Kidney tubule cell (primary cell): ENCODE data around the gene ENAM.
"Not testable (repeated sequence)": the region's sequence is repeated elsewhere in the genome, so short reads cannot be mapped to it uniquely, and the experiment has no call there.

Source experiments
- DNase-seq: peaks from one replicate; pipeline ENCODE4 v3.0.0-alpha.2; 2018; ENCODE audit warnings: low spot score

ENAM gene

DNA sequence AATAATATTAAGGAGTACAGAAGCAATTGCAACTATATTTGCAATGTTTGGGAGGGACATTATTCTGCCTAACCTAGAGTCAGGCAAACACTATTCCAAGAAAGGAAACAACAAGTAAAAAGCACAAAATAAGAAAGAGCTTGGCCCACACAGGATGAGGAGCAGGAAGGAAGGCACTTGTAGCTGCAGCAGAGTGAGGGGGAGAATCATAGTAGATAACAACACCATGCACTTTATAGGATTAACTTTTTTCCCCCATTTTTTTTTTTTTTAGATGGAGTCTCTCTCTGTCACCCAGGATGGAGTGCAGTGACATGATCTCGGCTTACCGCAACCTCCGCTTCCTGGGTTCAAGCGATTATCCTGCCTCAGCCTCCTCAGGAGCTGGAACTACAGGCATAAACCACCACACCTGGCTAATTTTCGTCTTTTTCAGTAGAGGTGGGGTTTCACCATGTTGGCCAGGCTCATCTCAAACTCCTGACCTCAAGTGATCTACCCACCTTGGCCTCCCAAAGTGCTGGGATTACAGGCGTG lies 48.1 kb downstream of the ENAM start:
- DNase-seq = no peak

DNA sequence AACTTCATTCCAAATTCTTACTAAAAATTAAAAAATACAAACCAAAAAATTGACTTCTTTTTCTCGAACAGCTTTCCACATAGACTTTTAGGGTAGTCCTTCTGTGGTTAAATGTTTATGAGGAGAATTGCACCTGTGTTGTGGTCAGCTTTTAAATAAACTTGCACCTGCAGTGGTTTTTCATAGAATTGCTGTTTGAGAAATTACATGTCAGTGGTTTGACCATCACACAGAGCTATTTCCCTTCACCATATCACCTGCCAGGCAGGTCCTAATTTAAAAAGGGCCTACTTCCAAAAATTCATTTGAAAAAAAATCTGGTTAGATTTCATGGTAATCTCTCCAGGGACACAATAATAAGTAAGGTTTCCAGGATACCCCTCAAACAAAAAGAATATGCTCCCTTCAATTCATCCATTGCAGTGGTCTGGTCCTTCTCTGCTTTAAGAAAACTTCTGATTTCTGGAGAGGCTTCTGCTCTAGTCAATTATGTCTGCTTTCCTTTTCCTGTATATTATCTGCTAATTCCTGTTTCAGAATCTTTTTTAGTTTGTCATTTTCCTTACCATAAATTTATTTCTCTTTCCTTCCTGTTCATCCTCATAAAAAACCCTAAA lies 49.9 kb downstream of the ENAM start:
- no peak for DNase-seq

DNA sequence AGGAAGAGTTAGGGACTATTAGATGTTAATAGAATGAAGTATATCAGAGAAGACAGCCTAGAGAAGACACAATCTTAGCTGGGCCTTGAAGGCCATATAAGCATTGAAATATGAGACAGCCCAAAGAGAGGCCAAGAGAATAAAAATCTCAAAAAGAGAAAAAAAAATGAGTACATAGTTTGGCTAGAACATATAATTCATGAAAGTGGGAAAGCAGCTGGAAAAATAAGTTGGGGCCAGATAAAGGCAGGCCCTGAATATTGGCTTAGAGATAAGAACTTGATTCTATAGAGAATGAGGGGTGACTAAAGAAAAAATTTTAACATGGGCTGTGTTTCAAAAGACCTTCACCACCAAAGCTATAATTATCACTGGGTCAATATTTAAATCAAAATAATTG lies 52.4 kb downstream of the ENAM start:
- no peak for DNase-seq

DNA sequence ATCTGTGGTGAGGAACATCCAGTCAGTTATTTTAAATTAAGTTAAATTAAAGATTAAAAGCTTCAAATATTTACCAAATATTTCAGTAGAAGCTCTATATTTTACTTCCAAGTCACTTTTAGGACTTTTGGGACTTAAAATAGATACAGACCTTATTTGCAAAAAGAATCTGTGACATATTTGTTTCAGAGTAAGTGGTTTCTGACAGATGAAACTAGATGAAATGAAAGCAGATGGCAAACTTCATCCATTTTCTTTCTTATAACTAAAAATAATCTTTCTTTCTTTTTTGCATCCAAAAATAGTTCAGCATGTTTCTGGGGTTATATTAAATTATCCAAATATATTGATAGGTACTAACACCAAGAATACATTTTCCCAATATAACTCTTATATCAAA lies 53.2 kb downstream of the ENAM start:
- no peak for DNase-seq

DNA sequence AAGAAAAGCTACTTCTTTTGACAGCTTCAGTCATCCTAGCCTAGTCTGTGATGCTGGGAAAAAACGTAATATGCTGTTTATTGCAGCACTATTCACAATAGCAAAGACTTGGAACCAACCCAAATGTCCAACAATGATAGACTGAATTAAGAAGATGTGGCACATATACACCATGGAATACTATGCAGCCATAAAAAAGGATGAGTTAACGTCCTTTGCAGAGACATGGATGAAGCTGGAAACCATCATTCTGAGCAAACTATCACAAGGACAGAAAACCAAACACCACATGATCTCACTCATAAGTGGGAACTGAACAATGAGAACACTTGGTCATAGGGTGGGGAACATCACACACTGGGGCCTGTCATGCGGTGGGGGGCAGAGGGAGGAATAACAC lies 53.6 kb downstream of the ENAM start:
- not testable (repeated sequence) for DNase-seq

DNA sequence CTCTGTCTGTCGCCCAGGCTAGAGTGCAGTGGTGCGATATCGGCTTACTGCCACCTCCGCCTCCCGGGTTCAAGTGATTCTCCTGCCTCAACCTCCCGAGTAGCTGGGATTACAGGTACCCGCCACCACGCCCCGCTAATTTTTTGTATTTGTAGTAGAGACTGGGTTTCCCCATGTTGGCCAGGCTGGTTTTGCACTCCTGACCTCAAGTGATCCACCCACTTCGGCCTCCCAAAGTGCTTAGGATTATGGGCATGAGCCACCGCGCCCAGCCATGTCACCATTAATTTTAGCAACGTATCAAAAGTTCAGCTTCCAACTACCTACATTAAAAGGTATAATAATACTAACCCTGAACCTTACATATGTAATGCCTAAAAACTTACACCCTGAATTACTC lies 58.8 kb downstream of the ENAM start:
- no peak for DNase-seq

DNA sequence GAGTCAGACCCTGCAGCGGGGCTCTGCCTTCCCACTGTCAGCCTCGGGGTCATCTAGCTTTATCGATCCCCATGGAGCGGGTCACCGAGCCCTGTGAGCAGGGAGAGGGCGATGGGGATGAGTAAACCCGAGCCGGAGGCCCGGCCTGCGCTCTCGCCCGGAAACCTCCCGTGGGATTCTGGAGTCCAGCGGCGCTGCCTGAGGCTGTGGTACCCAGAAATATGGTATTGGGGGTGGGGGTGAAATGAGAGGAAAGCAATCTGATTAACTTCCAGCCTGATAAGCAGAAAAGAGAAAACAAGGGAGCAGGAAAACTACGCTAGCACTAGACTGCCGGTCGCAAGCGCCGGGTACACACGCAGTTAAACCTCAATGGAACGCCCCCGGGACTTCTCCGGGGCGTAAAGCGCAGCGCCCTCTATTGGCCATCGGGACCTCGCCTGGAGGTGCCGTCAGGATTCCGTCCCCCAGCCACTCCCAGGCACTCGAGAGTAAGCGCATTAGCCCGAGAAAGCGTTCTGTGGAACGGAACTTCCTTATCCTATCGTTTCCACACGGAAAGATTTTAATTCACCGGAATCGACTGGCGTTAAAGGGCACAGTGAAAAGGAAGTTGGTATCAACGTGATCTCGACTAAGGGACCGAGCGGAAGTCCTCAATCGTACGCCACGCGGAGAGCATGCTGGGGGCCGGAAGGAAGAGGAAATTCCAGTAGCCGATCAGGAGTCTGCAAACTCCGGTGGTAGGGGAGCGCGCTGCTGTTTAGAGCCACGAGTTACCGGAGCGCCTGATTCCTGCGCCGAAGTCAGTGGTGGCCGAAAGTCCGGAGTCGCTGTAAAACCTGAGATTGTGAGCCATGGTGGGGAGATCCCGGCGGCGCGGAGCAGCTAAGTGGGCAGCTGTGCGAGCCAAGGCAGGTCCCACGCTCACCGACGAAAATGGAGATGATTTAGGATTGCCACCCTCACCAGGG lies 59.6 kb downstream of the ENAM start, which contains the start of gene UTP3:
Gene UTP3, plus strand, starts transcription at position 712 of the 974 bp plus-strand sequence. Its CDS starts 146 bp downstream, at position 858.
- peak; percentile 99 for DNase-seq

DNA sequence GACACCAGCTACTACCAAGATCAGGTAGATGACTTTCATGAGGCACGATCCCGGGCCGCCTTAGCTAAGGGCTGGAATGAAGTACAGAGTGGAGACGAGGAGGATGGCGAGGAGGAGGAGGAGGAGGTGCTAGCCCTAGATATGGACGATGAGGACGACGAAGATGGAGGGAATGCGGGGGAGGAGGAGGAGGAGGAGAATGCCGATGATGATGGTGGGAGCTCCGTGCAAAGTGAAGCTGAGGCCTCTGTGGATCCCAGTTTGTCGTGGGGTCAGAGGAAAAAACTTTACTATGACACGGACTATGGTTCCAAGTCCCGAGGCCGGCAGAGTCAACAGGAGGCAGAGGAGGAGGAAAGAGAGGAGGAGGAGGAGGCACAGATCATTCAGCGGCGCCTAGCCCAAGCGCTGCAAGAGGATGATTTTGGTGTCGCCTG lies 60.3 kb downstream of the ENAM start:
- DNase-seq = no peak

DNA sequence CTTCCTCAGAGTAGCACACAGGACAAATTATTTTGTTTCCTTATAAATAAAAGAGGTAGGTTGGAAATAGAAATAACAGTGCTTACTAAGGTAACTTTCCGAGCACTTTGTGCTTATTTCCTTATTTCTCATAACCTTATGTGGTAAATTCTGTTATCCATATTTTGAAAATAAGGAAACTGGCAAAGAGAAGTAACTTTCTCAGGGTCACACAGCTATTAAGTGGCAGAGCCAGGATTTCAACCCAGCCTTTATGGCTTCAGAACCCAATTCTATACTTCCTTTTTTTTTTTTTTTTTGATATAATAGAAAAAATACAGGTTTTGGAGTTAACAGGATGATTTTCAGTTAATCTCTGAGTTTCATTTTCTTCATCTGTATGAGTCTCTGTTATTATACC lies 63.1 kb downstream of the ENAM start:
- no peak for DNase-seq

DNA sequence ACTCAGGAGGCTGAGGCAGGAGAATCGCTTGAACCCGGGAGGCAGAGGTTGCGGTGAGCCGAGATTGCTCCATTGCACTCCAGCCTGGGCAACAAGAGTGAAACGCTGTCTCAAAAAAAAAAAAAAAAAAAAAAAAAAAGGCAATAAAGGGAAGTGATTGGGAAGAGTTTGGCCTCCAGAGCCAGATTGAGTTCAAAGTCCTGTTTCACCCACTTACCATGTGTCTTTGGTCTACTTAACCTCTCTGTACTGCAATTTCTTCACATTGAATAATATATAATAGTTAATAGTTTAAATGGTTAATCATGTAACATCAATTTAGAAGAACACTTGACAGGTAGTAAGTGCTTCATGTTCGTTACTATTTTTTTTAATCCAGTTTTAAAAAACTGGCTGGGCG lies 66.1 kb downstream of the ENAM start:
- not testable (repeated sequence) for DNase-seq
